Measurements from ENCODE around the gene PC.

- TF ChIP-seq CTCF (IDR thresholded peaks at IDR 0.05) (no peak), POLR2A (IDR thresholded peaks at IDR 0.05) (no peak)
These were observed 100.3 kb downstream of the PC start for GRCh38 chr11:66857927-66858185.

Measured in heart left ventricle (tissue), 13 donors.